NCI-H1105 (cell line): ENCODE results near the gene SOD1.
"Not testable (repeated sequence)": the region's sequence is repeated elsewhere in the genome, so short reads cannot be mapped to it uniquely, and the experiment has no call there.

ENCODE experiments used
- DNase-seq: peaks from one replicate; lab custom pipeline; 2025; lab: John Stamatoyannopoulos, UW

The SOD1 gene

GRCh38 chr21:31656199-31657095 lies 3.0 kb upstream of the SOD1 start:
- DNase-seq, result no peak

DNA sequence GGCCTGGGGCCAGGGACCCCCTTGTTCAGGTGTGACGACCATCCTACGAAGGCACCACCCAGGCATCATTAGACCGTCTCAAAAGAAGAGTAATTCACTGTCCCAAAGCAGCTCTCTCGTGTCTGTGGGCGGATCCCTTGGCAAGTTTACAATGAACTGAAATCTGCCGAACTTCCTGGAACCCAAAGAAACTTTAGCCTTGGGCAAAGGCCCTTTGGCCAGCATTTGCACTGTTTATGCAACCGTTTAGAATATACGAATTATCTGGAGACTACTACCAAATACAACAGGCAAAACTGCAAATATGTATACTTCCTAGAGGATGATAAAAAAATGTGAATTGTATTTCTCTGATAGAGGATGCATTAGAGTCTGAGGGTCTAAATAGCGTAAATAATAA lies 1.4 kb upstream of the SOD1 start:
- no peak for DNase-seq

GRCh38 chr21:31659286-31659535 lies 282 bp upstream of the SOD1 start:
- no peak for DNase-seq

- no peak for DNase-seq
Observed at GRCh38 chr21:31660259-31660565, 719 bp downstream of the SOD1 start.

- no peak for DNase-seq
Observed at GRCh38 chr21:31660591-31660990, 1.1 kb downstream of the SOD1 start.

DNA sequence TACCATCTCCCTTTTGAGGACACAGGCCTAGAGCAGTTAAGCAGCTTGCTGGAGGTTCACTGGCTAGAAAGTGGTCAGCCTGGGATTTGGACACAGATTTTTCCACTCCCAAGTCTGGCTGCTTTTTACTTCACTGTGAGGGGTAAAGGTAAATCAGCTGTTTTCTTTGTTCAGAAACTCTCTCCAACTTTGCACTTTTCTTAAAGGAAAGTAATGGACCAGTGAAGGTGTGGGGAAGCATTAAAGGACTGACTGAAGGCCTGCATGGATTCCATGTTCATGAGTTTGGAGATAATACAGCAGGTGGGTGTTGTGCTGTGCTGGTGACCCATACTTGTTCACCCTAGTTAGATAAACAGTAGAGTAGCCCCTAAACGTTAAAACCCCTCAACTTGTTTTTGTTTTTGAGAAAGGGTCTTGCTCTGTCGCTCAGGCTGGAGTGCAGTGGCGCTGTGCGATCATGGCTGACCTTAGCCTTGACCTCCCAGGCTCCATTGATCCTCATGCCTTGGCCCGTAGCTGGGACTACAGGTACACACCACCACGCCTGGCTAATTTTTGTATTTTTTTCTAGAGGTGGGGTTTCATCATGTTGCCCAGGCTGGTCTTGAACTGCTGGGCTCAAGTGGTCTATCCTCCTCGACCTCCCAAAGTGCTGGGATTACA lies 4.2 kb downstream of the SOD1 start:
- no peak for DNase-seq

- DNase-seq, result no peak
Observed at GRCh38 chr21:31665397-31665796, 5.9 kb downstream of the SOD1 start.

DNA sequence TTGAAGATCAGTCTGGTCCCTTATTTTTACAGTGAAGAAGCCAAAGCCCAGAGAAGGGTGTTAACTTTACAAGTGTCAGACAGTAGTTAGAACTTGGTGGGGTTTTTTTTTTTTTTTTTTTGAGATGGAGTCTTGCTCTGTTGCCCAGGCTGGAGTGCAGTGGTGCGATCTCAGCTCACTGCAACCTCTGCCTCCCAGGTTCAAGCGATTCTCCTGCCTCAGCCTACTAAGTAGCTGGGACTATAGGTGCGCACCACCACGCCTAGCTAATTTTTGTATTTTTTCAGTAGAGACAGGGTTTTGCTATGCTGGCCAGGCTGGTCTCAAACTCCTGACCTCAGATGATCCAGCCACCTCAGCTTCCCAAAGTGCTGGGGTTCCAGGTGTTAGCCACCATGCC lies 6.4 kb downstream of the SOD1 start:
- DNase-seq, result not testable (repeated sequence)

DNA sequence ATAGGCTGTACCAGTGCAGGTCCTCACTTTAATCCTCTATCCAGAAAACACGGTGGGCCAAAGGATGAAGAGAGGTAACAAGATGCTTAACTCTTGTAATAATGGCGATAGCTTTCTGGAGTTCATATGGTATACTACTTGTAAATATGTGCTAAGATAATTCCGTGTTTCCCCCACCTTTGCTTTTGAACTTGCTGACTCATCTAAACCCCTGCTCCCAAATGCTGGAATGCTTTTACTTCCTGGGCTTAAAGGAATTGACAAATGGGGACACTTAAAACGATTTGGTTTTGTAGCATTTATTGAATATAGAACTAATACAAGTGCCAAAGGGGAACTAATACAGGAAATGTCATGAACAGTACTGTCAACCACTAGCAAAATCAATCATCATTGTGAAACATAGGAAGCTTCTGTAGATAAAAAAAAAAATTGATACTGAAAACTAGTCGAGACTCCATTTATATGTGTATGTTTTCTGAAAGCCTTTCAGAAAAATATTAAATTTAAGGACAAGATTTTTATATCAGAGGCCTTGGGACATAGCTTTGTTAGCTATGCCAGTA lies 7.0 kb downstream of the SOD1 start:
- no peak for DNase-seq

GRCh38 chr21:31667132-31667531 lies 7.6 kb downstream of the SOD1 start:
- DNase-seq, result no peak

GRCh38 chr21:31667639-31668038 lies 8.1 kb downstream of the SOD1 start:
- no peak for DNase-seq

DNA sequence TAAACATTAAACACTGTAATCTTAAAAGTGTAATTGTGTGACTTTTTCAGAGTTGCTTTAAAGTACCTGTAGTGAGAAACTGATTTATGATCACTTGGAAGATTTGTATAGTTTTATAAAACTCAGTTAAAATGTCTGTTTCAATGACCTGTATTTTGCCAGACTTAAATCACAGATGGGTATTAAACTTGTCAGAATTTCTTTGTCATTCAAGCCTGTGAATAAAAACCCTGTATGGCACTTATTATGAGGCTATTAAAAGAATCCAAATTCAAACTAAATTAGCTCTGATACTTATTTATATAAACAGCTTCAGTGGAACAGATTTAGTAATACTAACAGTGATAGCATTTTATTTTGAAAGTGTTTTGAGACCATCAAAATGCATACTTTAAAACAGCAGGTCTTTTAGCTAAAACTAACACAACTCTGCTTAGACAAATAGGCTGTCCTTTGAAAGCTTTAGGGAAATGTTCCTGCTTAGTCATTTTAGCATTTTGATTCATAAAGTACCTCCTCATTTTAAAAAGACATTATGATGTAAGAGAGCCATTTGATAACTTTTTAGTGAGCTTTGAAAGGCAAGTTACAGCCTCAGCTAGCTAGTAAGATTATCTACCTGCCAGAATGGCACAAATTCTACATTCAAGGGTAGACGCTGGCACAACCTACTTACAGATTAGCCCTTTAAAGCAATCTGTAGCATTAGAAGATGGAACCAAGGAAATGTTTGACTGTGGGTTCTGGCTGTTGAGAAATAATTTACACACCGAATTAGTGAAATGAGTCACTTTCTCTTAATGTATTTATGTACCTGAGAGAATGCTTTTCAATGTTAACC lies 9.4 kb downstream of the SOD1 start:
- DNase-seq, result no peak

DNA sequence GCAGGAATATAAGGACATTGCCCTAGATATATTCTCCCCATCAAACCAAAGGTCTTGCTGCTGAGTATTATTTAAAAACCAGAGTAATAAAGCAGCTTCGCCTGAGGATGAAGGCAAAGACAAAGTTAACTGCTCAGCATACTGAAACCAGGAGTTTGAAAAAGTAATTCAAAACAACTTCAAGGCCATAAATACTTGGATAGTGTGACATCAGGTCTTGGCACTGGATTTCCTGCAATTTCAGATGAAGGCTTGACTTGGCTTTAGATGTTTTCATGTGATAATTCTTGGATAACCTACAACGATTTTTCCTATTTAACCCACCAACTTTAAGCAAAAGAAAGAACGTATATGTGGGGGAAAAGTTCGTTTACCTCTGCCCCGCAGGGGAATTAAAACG lies 10.6 kb downstream of the SOD1 start:
- DNase-seq, result no peak

GRCh38 chr21:31671146-31671716 lies 11.7 kb downstream of the SOD1 start:
- DNase-seq, result no peak

DNA sequence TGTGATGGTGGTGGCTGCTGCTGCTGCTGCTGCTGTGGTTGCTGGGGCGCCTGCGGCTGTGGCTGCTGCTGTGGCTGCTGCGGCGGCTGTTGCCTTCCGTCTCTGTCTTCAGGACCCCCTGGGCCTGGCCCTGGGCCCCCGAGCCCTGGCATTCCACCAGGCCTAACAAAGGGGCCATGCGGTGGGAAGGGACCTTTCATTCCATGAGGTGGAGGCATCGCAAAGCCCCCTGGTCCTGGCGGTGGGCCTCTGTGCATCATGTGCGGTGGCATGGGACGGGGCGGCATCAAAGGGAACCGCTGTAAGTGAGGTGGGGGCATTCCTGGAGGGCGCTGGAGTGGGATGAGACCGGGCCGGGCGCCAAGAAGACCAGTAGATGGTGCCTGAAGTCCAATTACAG lies 12.4 kb downstream of the SOD1 start:
- no peak for DNase-seq

- DNase-seq, result no peak
Observed at GRCh38 chr21:31673321-31673912, 13.9 kb downstream of the SOD1 start.

DNA sequence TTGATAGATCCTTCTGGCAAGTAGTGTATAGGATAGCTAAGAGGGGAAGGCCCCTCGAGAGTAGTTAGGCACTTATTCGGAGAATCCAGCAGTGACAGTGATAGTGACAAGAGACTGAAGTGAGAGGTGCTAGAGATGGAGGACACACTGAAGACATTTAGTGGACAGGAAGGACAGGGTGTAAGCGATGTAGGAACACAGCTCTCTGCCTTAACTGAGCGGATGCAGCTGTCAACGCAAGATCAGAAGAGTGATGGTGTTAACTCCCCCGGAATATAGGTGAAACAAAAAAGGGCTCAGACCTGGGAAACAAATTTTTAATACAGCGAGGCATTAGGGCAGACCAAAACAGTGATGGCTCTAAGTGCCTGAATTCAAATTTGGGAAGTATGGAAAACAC lies 15.8 kb downstream of the SOD1 start:
- no peak for DNase-seq

GRCh38 chr21:31675960-31676359 lies 16.5 kb downstream of the SOD1 start:
- DNase-seq, result no peak

GRCh38 chr21:31677047-31677446 lies 17.6 kb downstream of the SOD1 start:
- no peak for DNase-seq

- DNase-seq, result no peak
Observed at GRCh38 chr21:31678478-31678877, 19.0 kb downstream of the SOD1 start.

DNA sequence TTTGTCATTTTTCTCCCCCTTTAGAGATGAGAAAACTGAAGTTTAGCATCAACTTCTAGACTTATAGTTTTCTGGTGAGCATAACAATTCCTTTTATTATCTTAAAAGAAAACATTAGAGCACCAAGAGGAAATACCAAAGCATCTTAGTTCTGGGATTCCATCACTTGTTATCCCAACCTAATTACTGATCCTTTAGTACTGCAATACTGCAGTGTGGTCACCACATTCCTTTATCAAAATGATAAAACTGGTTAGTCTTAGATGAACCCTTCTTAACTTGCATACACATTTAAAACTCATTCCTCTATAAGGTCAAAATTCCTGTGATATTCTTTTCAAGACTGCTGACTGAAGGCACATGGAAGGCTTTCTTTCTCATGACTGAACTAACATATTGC lies 23.1 kb downstream of the SOD1 start:
- no peak for DNase-seq

DNA sequence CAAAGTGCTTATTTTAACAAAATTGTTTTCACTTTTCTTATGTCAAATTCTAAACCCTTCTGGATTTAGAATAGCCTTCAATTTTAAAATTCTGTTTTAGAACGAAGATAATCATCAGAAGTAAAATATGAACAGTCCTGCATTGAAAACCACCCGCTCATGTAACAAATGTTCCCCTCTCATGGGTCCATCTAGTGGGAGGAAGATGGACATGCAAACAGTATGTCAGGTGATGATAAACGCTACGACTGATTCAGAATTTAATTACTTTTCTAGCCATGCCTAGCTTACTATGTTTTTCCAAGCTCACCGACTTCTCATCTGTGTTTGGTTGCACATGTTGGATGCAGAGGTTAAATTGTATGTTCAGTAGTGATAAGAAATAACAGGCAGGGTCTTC lies 23.5 kb downstream of the SOD1 start:
- no peak for DNase-seq
